ENCODE results near the gene SEMA3F.
"Not testable (repeated sequence)": the region's sequence is repeated elsewhere in the genome, so short reads cannot be mapped to it uniquely, and the experiment has no call there.

The SEMA3F gene

GRCh38 chr3:50193746-50194127 is 38.6 kb downstream of the SEMA3F start:
- DNase-seq (ENCODE audit: low read depth, low spot score) = no peak

- DNase-seq (ENCODE audit: low read depth, low spot score) = no peak
Measured at GRCh38 chr3:50194128-50194902, 39.2 kb downstream of the SEMA3F start.

- no peak for DNase-seq (ENCODE audit: low read depth, low spot score)
Measured at GRCh38 chr3:50194903-50195500, 39.9 kb downstream of the SEMA3F start.

DNA sequence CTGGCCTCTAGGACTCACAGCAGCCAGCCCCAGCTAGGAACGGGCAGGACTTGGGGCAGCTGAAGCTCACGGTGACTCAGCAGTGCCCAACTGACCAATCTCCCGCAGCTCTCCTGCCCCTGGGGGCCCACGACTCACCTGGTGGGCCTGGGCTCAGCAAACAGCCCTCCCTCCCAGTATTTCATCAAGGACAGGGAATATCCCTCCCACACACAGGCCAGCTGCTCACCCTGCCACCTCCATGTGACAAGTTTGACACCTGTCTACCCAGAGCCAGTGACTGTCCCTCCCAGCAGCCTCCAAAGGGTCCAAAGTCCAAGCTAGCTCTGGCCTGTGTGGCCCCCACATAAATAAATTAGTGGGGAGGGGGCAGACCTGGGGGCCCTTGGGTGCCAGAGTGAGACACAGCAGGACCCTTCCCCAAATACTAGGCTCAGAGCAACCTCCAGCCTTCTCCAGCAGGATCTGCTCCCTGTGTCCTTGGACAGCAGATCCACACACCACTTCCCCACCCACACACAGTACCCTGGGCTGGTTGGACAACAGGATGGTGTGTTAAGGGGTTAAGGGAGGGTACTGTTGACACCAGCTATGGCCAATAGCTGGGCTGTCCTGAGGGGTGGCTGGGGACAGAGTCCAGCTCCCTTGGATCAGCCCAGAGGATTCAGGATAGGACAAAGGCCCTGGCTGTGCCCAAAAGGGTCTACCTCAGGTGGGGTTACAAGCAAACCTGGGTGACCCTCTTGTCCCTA is 40.6 kb downstream of the SEMA3F start:
- no peak for DNase-seq (ENCODE audit: low read depth, low spot score)

GRCh38 chr3:50196253-50196801 is 41.2 kb downstream of the SEMA3F start:
- no peak for DNase-seq (ENCODE audit: low read depth, low spot score)

- DNase-seq (ENCODE audit: low read depth, low spot score) = no peak
Measured at GRCh38 chr3:50201573-50202315, 46.6 kb downstream of the SEMA3F start.

DNA sequence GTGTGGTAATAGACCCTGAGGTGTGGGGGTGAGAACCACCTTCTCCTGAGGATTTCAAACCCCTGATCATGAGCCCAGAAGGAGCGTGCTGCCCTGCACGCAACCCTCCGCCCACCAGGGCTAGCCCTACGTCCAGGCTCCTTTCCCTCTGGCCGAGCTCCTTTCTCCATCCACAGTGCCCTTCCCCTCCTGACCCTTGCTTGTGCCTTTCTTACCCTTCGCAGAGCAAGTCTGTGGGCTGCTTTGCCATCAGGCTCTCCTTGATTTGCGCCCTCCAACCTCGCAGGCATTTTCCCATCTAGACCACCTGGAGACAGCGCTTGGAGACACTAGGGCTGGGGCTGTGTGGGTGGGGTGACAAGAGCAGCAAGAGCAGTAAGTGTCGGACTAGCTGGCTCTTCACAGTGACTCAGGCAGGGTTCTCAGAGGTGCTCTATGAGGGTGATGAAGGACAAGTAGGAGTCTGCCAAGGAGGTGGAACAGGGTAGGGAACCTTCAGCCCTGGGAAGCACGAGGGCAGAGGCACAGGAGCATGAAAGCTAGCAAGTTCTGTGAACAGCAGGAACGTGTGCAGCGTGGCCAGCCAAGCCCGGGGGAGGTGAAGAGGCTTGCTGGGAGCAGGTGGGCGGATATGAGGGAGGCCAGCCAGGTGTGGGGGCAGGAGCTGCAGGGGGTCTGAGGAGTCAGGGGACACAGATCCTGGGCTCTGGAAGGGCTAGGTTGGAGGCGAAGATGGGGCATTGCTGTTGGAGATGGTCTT is 47.4 kb downstream of the SEMA3F start:
- DNase-seq (ENCODE audit: low read depth, low spot score) = no peak

GRCh38 chr3:50203113-50203808 is 48.1 kb downstream of the SEMA3F start:
- no peak for DNase-seq (ENCODE audit: low read depth, low spot score)

GRCh38 chr3:50203809-50204803 is 49.0 kb downstream of the SEMA3F start:
- no peak for DNase-seq (ENCODE audit: low read depth, low spot score)

DNA sequence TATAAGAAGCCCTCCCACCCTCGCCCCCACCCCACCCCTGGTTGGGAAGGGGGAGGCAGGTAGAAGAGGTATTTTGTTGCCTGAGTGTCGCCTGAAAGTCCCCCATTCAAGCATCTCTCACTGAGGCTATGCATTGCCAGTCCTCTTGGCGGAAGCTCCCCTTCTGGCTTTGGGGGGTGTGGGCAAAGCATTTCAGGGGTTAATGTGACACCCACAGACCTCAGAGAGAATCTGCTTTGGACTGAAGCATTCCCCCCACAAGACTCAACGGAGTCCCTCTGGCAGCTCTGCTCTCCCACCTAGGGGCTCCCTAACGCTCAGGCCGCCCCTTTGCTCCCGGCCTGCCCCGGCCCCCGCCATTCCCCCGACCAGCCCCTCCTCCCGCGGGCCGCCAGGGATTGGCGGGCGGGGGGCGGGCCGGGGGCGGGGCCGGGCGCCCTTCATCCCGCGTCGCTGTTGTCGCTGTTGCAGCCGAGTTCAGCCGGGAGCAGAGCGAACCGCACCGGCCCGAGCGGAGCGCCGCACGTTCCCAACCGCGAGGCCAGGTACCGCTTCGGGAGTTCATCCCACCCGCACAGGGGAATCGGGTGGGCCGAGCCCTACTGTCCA is 49.8 kb downstream of the SEMA3F start, which contains the start of gene SLC38A3:
TSS of gene SLC38A3 (plus strand) at position 468 of the 609 bp plus-strand sequence. CDS start 8,929 bp downstream, outside the sequence.
- no peak for DNase-seq (ENCODE audit: low read depth, low spot score)

- DNase-seq (ENCODE audit: low read depth, low spot score) = no peak
Measured at GRCh38 chr3:50205413-50206276, 50.5 kb downstream of the SEMA3F start.

DNA sequence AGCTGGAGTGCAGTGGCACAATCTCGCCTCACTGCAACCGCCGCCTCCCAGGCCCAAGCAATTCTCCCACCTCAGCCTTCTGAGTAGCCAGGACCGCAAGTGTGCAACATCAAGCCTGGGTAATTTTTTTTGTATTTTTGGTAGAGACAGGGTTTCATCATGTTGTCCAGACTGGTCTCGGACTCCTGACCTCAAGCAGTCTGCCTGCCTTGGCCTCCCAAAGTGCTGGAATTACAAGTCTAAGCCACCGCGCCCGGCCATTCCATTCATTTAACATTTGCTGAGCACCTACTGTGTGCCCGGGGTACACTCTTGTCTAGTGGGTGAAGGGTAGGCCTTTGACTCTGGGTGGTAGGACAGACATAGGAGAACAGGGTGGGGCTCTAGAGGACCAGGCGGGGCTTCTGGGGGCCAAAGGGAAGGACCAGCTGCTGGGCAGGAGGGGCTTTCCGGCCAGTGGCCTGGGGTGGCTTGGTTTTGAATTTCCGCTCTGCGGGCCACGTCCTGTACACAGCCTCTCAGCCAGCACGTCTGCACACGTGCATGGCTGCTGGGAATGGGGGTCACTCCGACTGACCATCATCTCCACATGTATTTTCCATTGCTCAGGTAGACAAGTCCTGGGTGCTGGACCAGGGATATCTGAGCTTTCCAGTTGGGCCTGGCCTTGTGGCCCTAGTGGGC is 52.4 kb downstream of the SEMA3F start:
- DNase-seq (ENCODE audit: low read depth, low spot score) = no peak

DNA sequence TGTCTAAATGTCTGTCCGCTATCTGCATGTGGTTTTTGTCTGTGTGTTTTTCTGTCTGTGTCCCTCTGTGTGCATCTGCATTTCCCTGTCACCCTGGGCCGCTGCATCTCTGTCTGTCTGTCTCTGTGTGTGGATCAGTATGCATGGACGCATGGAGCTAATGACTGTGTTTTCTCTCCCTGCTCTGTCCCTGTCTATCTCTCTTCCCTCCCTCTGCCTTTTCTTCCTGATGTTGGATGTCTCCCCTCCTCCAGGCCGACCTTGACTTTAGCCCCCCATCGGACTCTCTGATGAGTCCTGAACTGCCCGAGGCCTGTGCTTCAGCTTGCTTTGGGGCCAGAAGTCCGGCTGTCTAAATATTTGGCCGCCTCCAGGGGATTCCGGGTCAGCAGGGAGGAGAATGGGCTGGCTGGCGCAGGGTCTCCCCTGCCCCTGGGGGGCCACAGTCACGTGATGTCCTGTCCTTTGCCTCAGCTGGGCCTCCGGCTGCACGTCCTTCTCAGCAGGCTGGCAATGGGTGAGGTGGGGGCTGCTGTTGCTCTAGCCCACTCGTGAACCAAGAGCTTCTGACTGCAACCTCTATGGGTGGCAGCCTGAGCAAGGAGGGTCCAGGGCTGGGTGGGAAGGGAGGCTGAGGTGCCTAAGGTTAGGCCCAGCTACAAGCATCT is 53.7 kb downstream of the SEMA3F start:
- DNase-seq (ENCODE audit: low read depth, low spot score) = no peak

GRCh38 chr3:50210176-50210509 is 55.0 kb downstream of the SEMA3F start:
- DNase-seq (ENCODE audit: low read depth, low spot score) = no peak

GRCh38 chr3:50210510-50211367 is 55.6 kb downstream of the SEMA3F start:
- no peak for DNase-seq (ENCODE audit: low read depth, low spot score)

DNA sequence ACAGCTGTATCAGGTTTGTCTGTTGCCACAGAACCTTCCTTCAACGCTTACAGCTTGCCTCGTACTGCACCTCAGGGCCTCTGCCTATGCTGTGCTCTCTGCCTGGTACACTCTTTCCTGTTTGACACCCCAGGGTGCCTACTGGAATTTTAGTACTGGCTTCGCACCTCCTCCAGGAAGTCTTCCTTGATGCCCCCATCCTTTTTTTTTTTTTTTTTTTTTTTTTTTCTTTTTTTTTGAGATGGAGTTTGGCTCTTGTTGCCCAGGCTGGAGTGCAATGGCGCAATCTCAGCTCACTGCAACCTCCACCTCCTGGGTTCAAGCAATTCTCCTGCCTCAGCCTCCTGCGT is 56.2 kb downstream of the SEMA3F start:
- DNase-seq (ENCODE audit: low read depth, low spot score) = not testable (repeated sequence)
